ENCODE measurements around the gene APLNR.

APLNR gene

DNA sequence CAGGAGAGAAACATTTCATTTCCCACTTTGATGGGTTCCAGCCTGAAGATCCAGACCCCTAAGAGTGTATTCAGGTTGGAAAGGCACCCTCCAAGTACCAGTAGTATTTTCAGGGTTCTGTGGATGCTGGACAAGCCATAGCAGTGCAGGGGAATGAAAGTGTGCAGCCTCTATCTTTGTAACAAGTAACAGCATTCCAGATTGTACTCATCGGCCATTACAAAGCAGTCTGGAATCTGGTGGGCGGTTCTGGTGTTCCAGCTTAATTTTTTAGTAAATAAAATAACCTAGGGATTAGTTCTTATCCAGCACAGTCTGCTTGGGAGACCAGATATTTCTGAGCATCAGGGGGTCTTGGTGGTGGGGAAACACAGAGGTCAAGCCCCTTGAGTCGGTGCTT is 22.6 kb downstream of the APLNR start:
- no peak for DNase-seq

DNA sequence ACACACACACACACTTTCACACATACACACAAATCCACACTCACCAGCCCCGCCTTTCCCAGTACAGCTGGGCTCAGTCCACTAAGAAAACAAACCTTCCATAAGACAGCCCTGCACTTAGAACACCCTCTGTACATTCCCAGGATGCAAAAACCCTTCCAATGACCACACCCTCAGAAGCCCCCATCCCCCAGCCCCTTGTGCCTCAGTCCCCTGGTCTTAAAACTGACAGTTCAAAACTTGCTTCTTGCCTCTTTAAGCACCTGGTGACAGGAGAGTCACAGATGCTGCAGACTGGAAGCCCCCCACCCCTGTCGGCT is 23.0 kb downstream of the APLNR start:
- DNase-seq: no peak

DNA sequence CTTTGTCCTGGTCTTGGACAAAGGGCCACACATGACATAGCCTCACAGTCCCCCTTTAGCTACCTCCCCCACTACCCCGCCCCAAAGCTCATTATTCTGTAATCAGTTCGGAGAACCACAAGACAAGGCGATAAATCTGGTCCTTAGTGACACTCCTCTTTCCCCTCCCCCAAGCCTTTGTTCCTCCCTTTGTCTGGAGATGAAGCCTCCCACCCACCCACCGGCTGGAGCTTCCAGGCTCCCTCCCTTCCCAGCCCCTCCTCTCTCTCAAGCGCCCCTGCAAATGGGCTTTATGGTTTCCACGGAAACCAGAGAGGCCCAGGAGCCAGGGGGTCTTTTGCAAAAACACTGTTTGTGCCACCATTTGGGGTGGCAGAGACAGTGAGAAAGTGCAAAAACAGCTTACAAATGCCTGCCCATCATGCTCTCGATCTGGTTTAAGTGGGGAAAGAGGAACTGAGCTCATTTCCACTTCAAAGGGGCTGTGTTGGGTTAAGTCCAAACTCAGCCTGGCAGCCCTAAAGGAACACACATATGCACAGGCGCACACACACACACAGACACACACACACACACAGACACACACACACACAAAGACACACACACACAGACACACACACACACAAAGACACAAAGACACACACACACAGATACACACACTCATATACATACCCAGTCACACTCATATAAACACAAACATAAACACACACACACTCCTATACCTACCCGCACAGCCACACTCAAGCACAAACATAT is 23.5 kb downstream of the APLNR start:
- no peak for DNase-seq

DNA sequence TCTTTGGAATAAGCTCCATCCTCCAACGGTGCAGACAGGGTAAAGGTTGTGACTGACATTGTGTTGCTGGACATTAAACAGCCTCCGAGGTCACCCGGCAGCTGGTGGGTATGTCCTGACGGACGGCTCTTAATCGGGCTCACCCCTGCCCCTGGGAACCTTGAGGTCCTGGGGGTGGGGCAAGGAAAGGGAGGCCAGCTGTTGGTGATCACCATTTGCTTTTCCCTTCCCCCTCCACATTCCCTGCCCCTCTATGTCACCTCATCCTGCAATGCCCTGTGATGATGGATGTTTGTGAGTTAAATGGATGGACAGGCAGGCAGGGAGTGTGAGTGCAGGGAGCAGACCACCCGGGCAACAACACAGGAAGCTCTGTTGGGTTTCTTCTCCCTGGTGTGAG is 26.3 kb downstream of the APLNR start:
- DNase-seq: no peak

- DNase-seq: no peak
These were observed 29.9 kb downstream of the APLNR start for GRCh38 chr11:57207168-57207567.

DNA sequence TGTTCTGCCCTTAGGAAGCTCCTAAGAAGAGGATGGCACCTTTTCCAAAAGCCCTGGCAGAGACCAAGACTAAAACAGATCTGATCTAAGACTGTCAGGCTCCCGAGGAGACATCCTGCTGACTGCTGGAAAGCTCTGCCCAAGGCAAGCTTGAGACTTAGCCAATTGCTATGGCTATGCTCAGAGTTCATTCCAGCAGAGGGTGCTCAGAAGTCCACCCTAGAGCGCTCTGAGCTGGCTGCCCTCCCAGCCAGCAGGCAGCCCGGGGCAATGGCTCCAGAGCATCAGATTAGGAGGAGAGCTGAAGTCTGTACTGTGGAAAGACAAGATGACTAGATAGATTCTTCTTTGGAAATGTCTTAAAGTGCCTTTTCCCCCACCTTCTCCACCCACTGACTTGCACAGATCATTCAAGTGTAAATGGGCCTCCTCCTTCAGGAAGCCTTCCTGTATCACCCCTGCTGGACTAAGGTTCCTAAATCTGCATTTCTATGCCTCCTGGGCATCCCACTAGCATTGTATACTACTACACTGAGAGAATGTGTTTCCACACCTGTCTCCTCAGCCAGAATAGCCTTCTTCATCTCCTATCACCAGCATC is 31.9 kb downstream of the APLNR start:
- DNase-seq: no peak

DNA sequence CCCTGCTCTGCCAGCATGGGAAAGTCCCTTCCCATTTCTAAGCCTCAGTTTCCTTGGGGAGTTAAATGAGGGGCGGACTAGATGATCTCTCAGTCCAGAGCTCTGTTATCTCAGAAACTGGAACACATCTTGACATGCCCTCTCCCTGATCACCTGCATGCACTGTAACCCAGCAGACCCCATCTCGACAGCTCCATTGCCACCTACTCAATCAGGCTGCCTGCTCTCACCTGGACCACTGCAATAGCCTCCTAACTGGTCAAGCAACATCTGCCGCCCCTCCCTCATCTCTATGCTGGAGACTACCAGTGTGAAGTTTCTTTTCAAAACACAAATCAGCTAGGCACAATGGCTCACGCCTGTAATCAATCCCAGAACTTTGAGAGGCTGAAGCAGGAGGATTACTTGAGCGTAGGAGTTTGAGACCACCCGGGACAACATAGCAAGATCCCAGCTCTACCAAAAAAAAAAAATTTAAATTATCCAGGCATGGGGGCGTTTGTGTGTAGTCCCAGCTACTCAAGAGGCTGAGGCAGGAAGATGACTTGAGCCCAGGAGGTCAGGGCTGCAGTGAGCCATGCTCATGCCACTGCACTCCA is 33.1 kb downstream of the APLNR start:
- no peak for DNase-seq

DNA sequence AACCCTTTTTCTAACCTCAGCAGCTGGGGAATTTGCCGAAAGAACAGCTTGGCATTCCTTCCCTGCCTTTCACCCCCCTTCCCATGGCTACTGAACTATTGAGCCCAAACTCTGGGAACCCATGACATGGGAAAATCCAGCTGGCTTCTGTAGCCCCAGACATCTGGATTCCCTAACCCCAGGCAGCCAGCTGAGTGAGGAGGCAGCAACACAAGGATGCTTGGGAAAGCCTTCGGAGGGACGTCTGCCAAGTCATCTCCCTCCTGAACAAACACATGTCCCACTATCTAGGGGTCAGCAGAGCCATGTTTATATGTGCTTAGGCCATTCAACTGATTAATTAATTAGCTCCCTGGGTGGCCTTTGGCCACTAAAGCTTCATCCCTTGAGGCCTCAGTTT is 33.7 kb downstream of the APLNR start:
- DNase-seq: no peak

DNA sequence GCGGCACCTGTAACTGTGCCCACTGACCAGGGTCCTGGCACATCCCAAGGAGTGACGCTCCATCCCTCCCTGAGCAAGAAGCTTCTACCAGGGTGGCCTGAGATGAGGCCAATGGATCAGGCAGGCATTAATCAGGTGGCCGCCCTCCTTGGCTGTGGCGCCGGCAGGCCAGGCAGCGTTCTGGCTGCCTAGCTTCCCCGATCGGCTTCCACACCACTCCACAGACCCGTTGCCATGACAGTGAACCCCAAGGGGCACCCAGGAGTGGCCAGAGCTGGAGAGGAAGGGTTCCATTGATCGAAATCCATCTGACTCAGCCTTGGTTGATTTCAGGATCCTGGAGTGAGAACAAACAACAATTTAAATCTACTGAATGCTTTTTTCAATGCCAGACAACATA is 34.8 kb downstream of the APLNR start:
- no peak for DNase-seq

DNA sequence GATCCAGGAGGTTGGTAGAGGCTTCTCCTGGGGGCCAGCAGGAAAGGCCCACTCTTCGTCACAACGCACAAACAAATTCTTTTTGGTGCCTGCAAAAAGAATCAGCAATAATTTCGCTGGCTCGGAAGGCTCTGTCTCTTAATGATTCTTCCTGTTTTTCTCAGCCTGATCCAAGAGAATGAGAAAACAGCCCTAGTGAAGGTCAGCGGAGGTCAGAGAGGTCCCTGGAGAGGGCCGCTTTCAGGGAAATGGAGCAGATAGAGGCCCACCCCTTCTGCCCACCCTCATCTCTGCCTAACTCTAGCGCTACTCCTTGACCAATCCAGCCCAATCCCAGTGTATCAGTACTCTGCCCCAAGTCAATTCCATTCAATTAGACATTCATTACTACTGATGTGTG is 36.1 kb downstream of the APLNR start:
- no peak for DNase-seq

- no peak for DNase-seq
These were observed 37.7 kb downstream of the APLNR start for GRCh38 chr11:57199330-57199729.

- no peak for DNase-seq
These were observed 39.3 kb downstream of the APLNR start for GRCh38 chr11:57197762-57198161.

DNA sequence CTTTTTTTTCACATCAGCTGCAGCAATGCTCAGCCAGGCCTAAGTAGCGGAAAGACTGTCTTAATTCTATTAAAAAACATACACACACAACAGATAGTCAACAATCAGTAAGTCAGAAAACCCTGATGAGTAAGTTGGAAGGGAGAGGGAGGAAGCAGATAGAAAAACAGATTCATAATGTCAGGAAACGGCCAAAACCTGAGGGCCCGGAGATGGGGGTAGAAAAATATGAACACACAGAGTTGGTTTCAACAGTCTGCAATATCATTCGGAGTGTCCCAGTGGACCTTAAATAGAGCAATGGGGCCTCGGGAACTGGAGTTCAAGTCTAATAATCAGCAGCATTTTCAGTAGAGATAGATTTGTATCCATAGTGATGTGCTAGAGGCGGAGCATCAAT is 40.5 kb downstream of the APLNR start:
- DNase-seq: no peak

DNA sequence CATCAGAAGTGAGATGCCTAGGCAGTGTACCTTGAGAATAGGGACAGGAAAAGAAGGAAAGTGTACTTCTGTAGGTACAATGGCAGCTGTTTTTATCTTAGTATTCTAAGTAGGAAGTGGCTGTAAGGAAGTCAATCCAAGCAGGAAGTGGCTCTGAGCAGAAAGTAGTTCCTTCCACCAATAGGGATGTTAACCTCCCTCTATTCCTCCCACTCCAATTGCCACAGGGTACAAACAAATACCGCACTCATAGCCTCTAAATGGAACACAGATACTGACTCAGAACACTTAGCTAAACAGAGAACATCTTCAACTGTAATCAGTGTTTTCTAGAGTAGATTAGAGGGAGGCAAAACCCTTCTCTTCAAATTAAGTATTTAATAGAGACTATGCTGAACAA is 44.7 kb downstream of the APLNR start:
- DNase-seq: no peak

DNA sequence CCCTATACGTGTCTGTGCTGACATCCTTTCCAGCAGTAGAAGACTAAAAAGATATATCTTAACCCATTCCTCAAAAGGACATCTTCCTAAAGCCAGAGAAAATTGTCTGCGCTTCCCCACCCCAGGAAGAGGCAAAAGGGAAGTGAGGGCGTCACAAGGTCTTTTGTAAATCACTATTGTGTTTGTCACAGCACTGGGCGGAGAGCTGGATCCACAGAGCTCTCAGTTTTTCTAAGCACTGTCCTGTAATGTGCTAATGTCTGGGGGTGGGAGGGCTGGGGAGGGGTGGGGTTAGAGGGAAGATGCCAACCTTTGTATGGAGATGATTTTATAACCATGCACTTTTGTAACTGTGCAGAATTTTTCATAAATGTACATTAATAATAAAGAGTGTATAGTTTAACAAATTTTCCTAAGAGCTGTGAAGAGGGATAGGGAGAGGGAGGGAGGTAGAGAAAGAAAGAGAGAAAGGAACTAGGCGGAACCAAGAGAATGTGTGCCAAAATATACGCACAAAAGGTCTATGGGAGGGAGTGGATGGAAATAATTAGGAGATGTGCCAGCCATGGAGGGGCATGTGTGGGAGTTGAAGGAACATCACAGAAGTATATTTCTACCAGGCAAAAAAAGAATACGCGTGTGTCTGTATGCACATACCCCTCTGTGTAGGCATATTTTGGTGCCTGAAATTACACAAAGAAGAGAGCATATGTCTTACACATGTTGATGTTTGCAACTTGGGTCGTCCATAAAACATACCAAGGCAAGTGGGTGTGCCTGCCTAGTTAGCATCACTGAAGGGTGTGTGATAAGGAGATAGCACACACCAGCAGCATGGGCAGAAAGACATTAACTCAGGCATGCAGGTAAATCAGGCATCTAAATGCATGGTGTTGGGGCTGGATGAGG is 45.5 kb downstream of the APLNR start:
- no peak for DNase-seq

DNA sequence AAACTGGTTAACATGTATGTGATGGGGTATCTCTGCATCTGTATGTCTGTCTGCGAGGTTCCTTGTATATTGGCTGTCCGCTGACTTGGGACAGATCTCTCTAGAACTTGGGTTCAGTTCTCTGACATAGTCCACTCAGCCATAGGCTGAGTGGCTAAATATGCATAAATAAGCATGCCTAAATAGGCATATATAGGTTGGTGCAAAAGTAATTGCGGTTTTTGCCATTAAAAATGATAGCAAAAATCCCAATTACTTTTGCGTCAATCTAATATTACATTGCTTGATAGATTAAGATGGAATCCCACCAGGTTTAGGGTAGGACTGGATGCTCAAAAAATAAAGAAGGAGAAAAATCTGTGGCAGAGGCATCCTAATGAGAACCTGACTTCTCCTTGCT is 46.5 kb downstream of the APLNR start:
- DNase-seq: no peak

Measured in stimulated activated naive CD4-positive, alpha-beta T cell (primary cell).